Esophagus muscularis mucosa (tissue), 4 donors: Measurements from ENCODE around the gene PLCL1. TPM values are rescaled to one million over a fixed set of nuclear protein-coding genes. Genes with fewer than 3 reads are reported as not detected.

Experiments used
- DNase-seq: peaks from one replicate; pipeline ENCODE4 v3.0.0-alpha.2; 2017; ENCODE audit errors: extremely low spot score
- H3K27ac ChIP-seq, 4 donors: fragments of 200-600 bp; sonication (generic); replicated peaks in 1 of 4; 1 replicate in 3 of 4; 2 replicates in 1 of 4; pipeline ENCODE4 v1.5.1; 2016 to 2019; ENCODE audit warnings: mild to moderate bottlenecking in 1 of 4
- H3K27me3 ChIP-seq, 4 donors: fragments of 200-600 bp; sonication (generic); one replicate each; pipeline versions ENCODE4 v1.5.1 to v1.6.0; 2016 to 2019
- H3K36me3 ChIP-seq, 4 donors: fragments of 200-600 bp; sonication (generic); one replicate each; pipeline ENCODE4 v1.5.1; 2016 to 2019
- H3K4me1 ChIP-seq, 4 donors: fragments of 200-600 bp; sonication (generic); one replicate each; pipeline ENCODE4 v1.5.1; 2016 to 2019
- H3K4me3 ChIP-seq, 4 donors: fragments of 200-600 bp; sonication (generic); 1 replicate in 2 of 4; 2 replicates in 2 of 4; pipeline ENCODE4 v1.5.1; 2016 to 2019; ENCODE audit warnings: mild to moderate bottlenecking in 4 of 4, moderate library complexity in 1 of 4
- H3K9me3 ChIP-seq, 4 donors: fragments of 200-600 bp; sonication (generic); 1 replicate in 3 of 4; 2 replicates in 1 of 4; pipeline ENCODE4 v1.5.1; 2016 to 2019
- EP300 ChIP-seq: sonication (generic); formaldehyde crosslinking; IDR thresholded peaks from one replicate; pipeline ENCODE4 v1.6.1; 2017; ENCODE audit warnings: antibody characterized with exemption
- POLR2A ChIP-seq: fragments of 450-650 bp; IDR thresholded peaks from one replicate; pipeline ENCODE4 v1.6.1; 2017; ENCODE audit warnings: antibody characterized with exemption, moderate library complexity, mild to moderate bottlenecking, low read depth
- POLR2AphosphoS5 ChIP-seq, 2 donors: sonication (generic); formaldehyde crosslinking; IDR thresholded peaks; one replicate each; pipeline ENCODE4 v1.6.1; 2017; ENCODE audit warnings: antibody characterized with exemption in 2 of 2
- WGBS: methylation state at CpG from one replicate; pipeline ENCODE4 v1.1.5; 2018; 5-methylcytosine and 5-hydroxymethylcytosine counted together
- intact Hi-C: fragments of 100-400 bp; cut with DNase I; formaldehyde crosslinking; loops from one replicate; pipeline ENCODE4 v1.15.1; 2023
- total RNA-seq, 4 donors: library from RNA; depleted of rRNA; stranded (reverse); fragments of >200 nt; gene quantifications; one replicate each; pipeline versions ENCODE4 v1.1.0 to v1.2.1, GENCODE V29; 2016
- TF ChIP-seq, protein P1 (sequence below), 3 experiments: fragments of 200-600 bp in 2 of 3; fragments of 450-650 bp in 1 of 3; sonication (generic) in 2 of 3; IDR thresholded peaks; one replicate each; pipeline ENCODE4 v1.5.1; 2017 to 2019; ENCODE audit warnings: antibody characterized with exemption in 3 of 3, mild to moderate bottlenecking in 2 of 3, moderate library complexity in 1 of 3

PLCL1 gene
- total RNA-seq, 4 donors from 2014 or later = 67.3 to 86.2 (median 79.2) TPM

GRCh38 chr2:197839327-197839726 is 34.9 kb downstream of the PLCL1 start:
- Histone ChIP-seq H3K9me3 (no peaks in the 10 kb centered on the region), H3K27ac (peak overlapping the region in 3 of 4 donors; percentile 36 to 67 (median 56)), H3K4me3 (no peak overlapping the region), H3K27me3 (no peaks in the 10 kb centered on the region), H3K4me1 (peaks cover 16 to 42% (median 32%) of the 10 kb centered on the region in 4 donors), H3K36me3 (no peaks in the 10 kb centered on the region)
- WGBS = 81% methylated on average over 5 of the region's 5 CpGs
- no peak for TF ChIP-seq POLR2A
- TF ChIP-seq, protein P1, sequence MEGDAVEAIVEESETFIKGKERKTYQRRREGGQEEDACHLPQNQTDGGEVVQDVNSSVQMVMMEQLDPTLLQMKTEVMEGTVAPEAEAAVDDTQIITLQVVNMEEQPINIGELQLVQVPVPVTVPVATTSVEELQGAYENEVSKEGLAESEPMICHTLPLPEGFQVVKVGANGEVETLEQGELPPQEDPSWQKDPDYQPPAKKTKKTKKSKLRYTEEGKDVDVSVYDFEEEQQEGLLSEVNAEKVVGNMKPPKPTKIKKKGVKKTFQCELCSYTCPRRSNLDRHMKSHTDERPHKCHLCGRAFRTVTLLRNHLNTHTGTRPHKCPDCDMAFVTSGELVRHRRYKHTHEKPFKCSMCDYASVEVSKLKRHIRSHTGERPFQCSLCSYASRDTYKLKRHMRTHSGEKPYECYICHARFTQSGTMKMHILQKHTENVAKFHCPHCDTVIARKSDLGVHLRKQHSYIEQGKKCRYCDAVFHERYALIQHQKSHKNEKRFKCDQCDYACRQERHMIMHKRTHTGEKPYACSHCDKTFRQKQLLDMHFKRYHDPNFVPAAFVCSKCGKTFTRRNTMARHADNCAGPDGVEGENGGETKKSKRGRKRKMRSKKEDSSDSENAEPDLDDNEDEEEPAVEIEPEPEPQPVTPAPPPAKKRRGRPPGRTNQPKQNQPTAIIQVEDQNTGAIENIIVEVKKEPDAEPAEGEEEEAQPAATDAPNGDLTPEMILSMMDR (IDR thresholded peaks at IDR 0.05) = no peak
- TF ChIP-seq POLR2AphosphoS5 (IDR thresholded peaks at IDR 0.05) = no peak
- no peak for TF ChIP-seq EP300
- intact Hi-C loops = no loop called here
- DNase-seq = no peak

GRCh38 chr2:197839856-197840255 is 35.5 kb downstream of the PLCL1 start:
- Histone ChIP-seq H3K4me3 (no peak overlapping the region), H3K4me1 (peaks cover 15 to 42% (median 32%) of the 10 kb centered on the region in 4 donors), H3K27ac (peak overlapping the region in 3 of 4 donors; percentile 36 to 67 (median 56)), H3K9me3 (no peaks in the 10 kb centered on the region), H3K36me3 (no peaks in the 10 kb centered on the region), H3K27me3 (no peaks in the 10 kb centered on the region)
- no peak for DNase-seq
- intact Hi-C loops = no loop called here
- TF ChIP-seq POLR2AphosphoS5 (IDR thresholded peaks at IDR 0.05) (no peak), EP300 (no peak), POLR2A (no peak)
- TF ChIP-seq, protein P1 (IDR thresholded peaks at IDR 0.05) = no peak

DNA sequence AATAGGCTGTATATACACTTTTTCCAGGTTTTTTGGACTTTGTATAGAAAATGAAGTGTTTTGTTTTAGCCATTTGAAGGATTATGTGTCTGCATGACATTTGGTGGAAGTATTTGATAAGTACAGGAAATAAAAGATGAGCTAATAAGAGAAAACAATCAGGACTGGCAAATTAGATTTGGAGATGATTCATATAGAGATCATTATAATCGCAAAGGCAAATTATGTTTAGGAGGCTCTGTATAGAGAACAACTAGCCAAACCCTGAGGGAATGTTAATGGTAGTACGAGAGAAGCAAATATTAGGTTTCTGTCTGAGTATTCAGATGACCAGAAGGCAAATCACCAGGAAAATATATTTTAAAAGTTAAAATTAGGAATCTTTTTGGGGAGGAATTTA is 41.7 kb downstream of the PLCL1 start:
- Histone ChIP-seq H3K36me3 (no peaks in the 10 kb centered on the region), H3K9me3 (no peaks in the 10 kb centered on the region), H3K27me3 (no peaks in the 10 kb centered on the region), H3K27ac (peak overlapping the region in 3 of 4 donors; percentile 60 to 68 (median 67)), H3K4me3 (no peak overlapping the region), H3K4me1 (peaks cover 17 to 51% (median 37%) of the 10 kb centered on the region in 4 donors)
- 74% methylated on average over 2 of the region's 2 CpGs for WGBS
- TF ChIP-seq EP300 (no peak), POLR2AphosphoS5 (IDR thresholded peaks at IDR 0.05) (no peak), POLR2A (no peak)
- TF ChIP-seq, protein P1 (IDR thresholded peaks at IDR 0.05) = no peak
- intact Hi-C loops = no loop called here
- DNase-seq = no peak

GRCh38 chr2:197846777-197847176 is 42.4 kb downstream of the PLCL1 start:
- Histone ChIP-seq H3K36me3 (no peaks in the 10 kb centered on the region), H3K9me3 (no peaks in the 10 kb centered on the region), H3K27ac (peak overlapping the region; percentile 38 to 68 (median 64)), H3K4me1 (peaks cover 19 to 57% (median 43%) of the 10 kb centered on the region in 4 donors), H3K27me3 (no peaks in the 10 kb centered on the region), H3K4me3 (peak overlapping the region in 2 of 4 donors; percentile 3 to 12)
- TF ChIP-seq POLR2A (no peak), EP300 (no peak), POLR2AphosphoS5 (IDR thresholded peaks at IDR 0.05) (no peak)
- TF ChIP-seq, protein P1 (IDR thresholded peaks at IDR 0.05) = no peak
- DNase-seq = no peak
- intact Hi-C loops = no loop called here
- 57% methylated on average over 3 of the region's 3 CpGs for WGBS
